Lower leg skin (tissue), 4 donors: ENCODE measurements around the gene MACROH2A2. TPM values are rescaled to one million over a fixed set of nuclear protein-coding genes. Genes with fewer than 3 reads are reported as not detected.

Experiments used
- DNase-seq, 2 donors: peaks; one replicate each; pipeline ENCODE4 v3.0.0-alpha.2; 2019; ENCODE audit warnings: low spot score in 2 of 2
- H3K4me3 ChIP-seq: fragments of 200-600 bp; sonication (generic); 2 replicates; pipeline ENCODE4 v1.5.1; 2017; ENCODE audit warnings: mild to moderate bottlenecking, low read depth; ENCODE audit not compliant: poor library complexity, severe bottlenecking
- CTCF ChIP-seq, 3 donors: fragments of 450-650 bp; IDR thresholded peaks; one replicate each; pipeline ENCODE4 v1.5.1; 2016; ENCODE audit warnings: antibody characterized with exemption in 3 of 3, mild to moderate bottlenecking in 3 of 3, moderate library complexity in 2 of 3
- POLR2A ChIP-seq, 2 donors: fragments of 450-650 bp; IDR thresholded peaks; one replicate each; pipeline ENCODE4 v1.6.1; 2016 to 2017; ENCODE audit warnings: antibody characterized with exemption in 2 of 2, mild to moderate bottlenecking in 1 of 2, moderate library complexity in 1 of 2
- WGBS, 2 donors: methylation state at CpG; one replicate each; pipeline ENCODE4 v1.1.5; 2018; 5-methylcytosine and 5-hydroxymethylcytosine counted together
- intact Hi-C: fragments of 100-400 bp; cut with DNase I; formaldehyde crosslinking; loops from one replicate; pipeline ENCODE4 v1.15.0; 2023; ENCODE audit warnings: low total_unique reads
- total RNA-seq, 4 donors: library from RNA; depleted of rRNA; stranded (reverse); fragments of >200 nt; gene quantifications; one replicate each; pipeline ENCODE4 v1.1.0, GENCODE V29; 2016

The MACROH2A2 gene
- total RNA-seq, 4 donors from 2014 or later = 11.0 to 15.4 (median 12.8) TPM

DNA sequence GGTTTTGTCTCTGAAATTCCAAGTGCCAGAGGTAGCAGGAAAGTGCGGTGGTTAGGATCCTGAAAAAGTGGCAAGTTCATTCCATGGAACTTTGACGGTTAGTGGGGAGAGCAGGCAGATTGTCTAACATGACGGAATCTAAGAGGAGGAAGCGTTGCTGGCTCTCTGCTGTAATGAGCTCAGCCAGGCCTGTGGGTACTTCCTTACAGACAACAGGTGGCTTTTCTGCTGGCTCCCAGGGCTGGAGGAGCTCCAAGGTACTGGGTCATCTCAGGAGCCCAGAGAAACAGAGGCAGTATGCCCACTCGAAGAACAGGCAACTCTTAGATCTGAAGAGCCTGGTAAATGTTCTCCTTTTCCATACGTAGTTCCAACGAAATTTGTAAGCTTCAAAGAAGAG lies 83.0 kb downstream of the MACROH2A2 start:
- 71 to 77% methylated on average over 7 of the region's 7 CpGs for WGBS, 2 donors
- intact Hi-C loops = no loop called here
- no peak overlapping the region for H3K4me3 ChIP-seq
- DNase-seq = peak in 1 of 2 donors; percentile 58
- no peak for TF ChIP-seq POLR2A (IDR thresholded peaks at IDR 0.05)
- TF ChIP-seq CTCF (IDR thresholded peaks at IDR 0.05) = no peak

- DNase-seq = peak in 1 of 2 donors; percentile 59
- WGBS, 2 donors = 75 to 76% methylated on average over 9 of the region's 9 CpGs
Measured at GRCh38 chr10:70137135-70137534, 84.5 kb downstream of the MACROH2A2 start.

DNA sequence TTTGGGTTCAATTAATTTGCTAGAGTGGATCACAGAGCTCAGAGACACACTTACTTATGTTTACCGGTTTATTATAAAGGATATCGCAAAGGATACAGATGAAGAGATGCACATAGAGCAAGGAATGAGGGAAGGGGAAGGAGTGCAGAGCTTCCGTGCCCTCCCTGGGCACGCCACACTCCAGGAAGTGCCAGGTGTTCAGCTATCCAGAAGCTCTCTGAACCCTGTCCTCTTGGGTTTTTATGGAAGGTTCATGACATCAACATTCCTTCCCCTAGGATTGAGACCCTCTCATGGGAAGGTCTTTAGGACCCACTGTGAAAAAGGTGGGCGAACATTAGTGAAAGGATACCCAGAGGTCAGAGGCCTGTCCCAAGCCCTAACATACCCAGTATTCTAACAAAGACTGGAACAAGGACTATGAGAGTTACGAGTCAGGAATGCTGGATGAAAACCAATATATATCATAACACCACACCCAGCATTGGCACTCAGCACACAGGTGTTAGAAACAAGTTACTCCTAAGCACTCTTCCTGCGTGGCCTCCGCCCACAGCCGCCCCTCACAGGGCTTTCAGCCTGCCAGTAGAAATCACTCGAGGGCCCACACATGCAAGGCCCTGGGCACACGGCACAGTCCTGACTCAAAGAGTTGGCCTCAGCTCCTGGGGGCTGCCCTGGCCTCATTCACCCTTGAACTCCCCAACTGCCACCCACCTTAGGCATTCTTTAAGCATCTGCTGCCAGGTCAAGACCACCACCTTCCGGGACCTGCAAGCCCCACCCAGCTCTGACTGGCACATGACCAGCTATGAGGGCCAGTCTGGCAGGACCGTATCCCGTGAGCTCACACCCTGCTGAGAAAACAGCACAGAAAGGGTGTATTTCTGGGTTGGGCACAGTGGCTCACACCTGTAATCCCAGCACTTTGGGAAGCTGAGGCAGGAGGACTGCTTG lies 85.6 kb downstream of the MACROH2A2 start:
- DNase-seq = peak in 1 of 2 donors; percentile 84
- no peak overlapping the region for H3K4me3 ChIP-seq
- intact Hi-C loops = no loop called here
- WGBS, 2 donors = 67 to 71% methylated on average over 14 of the region's 14 CpGs
- TF ChIP-seq POLR2A (IDR thresholded peaks at IDR 0.05) (no peak), CTCF (IDR thresholded peaks at IDR 0.05) (no peak)

More at GRCh38 chr10:70137135-70137534, 84.5 kb downstream of the MACROH2A2 start:
- no peak overlapping the region for H3K4me3 ChIP-seq
- intact Hi-C loops = no loop called here
- TF ChIP-seq POLR2A (IDR thresholded peaks at IDR 0.05) (no peak), CTCF (IDR thresholded peaks at IDR 0.05) (no peak)

GRCh38 chr10:70139151-70139996 lies 86.7 kb downstream of the MACROH2A2 start:
- TF ChIP-seq POLR2A (IDR thresholded peaks at IDR 0.05) (no peak), CTCF (IDR thresholded peaks at IDR 0.05) (no peak)
- no peak overlapping the region for H3K4me3 ChIP-seq
- DNase-seq = peak in 1 of 2 donors; percentile 83
- intact Hi-C loops = no loop called here
- WGBS, 2 donors = 73 to 81% methylated on average over 11 of the region's 11 CpGs

DNA sequence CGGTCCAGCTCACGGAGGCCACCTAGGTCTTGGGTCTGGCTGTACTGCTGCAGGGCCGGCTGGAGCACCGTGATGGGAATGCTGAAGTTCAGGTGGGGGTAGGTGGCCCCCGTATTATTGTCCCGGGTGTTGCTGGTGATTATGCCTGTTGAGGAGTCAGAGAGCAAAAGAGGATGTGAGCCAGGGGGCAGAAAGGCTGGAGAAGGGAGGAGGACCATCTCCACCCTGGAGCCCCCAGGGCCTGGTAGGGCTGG lies 87.3 kb downstream of the MACROH2A2 start:
- intact Hi-C loops = no loop called here
- 67 to 81% methylated on average over 6 of the region's 6 CpGs for WGBS, 2 donors
- no peak for DNase-seq
- no peak overlapping the region for H3K4me3 ChIP-seq
- no peak for TF ChIP-seq POLR2A (IDR thresholded peaks at IDR 0.05)
- no peak for TF ChIP-seq CTCF (IDR thresholded peaks at IDR 0.05)
